A673 (cell line): Measurements from ENCODE around the gene ARMC12. TPM values are rescaled to one million over a fixed set of nuclear protein-coding genes. Genes with fewer than 3 reads are reported as not detected.

Experiments used
- BruUV-seq: library from RNA; stranded (reverse); fragments of 400-500 nt; replicated peaks from 2 replicates; lab custom pipeline; 2021; lab: Mats Ljungman, UMichigan
- CTCF ChIA-PET: fragments of 300-600 bp; sonication (Branson Sonifier 250); formaldehyde crosslinking; loops from one replicate; lab custom pipeline; 2022; ENCODE audit warnings: antibody characterized with exemption; lab: Charles Lee
- POLR2A ChIA-PET: fragments of 300-600 bp; sonication (Branson Sonifier 250); formaldehyde crosslinking; loops from one replicate; lab custom pipeline; 2022; ENCODE audit warnings: antibody characterized with exemption; ENCODE audit not compliant: low non-redundant PET; lab: Charles Lee
- DNase-seq: peaks from one replicate; pipeline ENCODE4 v3.0.0-alpha.2; 2015; ENCODE audit warnings: low spot score
- H3K27ac ChIP-seq: fragments of 200-600 bp; sonication (generic); 2 replicates; pipeline ENCODE4 v1.5.1; 2016; ENCODE audit warnings: mixed run types, low read depth, mild to moderate bottlenecking, mixed read lengths, antibody characterized with exemption, low read length; ENCODE audit not compliant: poor library complexity, severe bottlenecking
- H3K27me3 ChIP-seq: fragments of 200-600 bp; sonication (generic); replicated peaks from 2 replicates; pipeline ENCODE4 v1.6.1; 2017; ENCODE audit warnings: mixed run types, low read depth, mild to moderate bottlenecking, mixed read lengths, antibody characterized with exemption, low read length; ENCODE audit not compliant: insufficient read depth, poor library complexity
- H3K36me3 ChIP-seq: fragments of 200-600 bp; sonication (generic); 2 replicates; pipeline ENCODE4 v1.6.1; 2016; ENCODE audit warnings: mixed run types, mild to moderate bottlenecking, mixed read lengths, antibody characterized with exemption, low read length; ENCODE audit not compliant: insufficient read depth, poor library complexity, severe bottlenecking
- H3K4me1 ChIP-seq: fragments of 200-600 bp; sonication (generic); 2 replicates; pipeline ENCODE4 v1.6.1; 2017; ENCODE audit warnings: mixed run types, mild to moderate bottlenecking, mixed read lengths, antibody characterized with exemption, low read length; ENCODE audit not compliant: insufficient read depth, poor library complexity, severe bottlenecking
- H3K4me3 ChIP-seq: fragments of 200-600 bp; sonication (generic); 2 replicates; pipeline ENCODE4 v1.5.1; 2016; ENCODE audit warnings: low read depth, mixed run types, mild to moderate bottlenecking, mixed read lengths, low read length; ENCODE audit not compliant: poor library complexity, severe bottlenecking
- H3K9me3 ChIP-seq: fragments of 200-600 bp; sonication (generic); 2 replicates; pipeline ENCODE4 v1.6.1; 2016; ENCODE audit warnings: mixed run types, low read depth, mild to moderate bottlenecking, mixed read lengths, antibody characterized with exemption, low read length; ENCODE audit not compliant: poor library complexity, severe bottlenecking
- EZH2 ChIP-seq: fragments of 200-600 bp; sonication (generic); IDR thresholded peaks from 2 replicates; pipeline ENCODE4 v1.6.1; 2017; ENCODE audit warnings: borderline replicate concordance, low read depth, mild to moderate bottlenecking, mixed read lengths, antibody characterized with exemption, low read length; ENCODE audit not compliant: poor library complexity, severe bottlenecking
- intact Hi-C: fragments of 100-400 bp; cut with micrococcal nuclease; formaldehyde crosslinking; loops from one replicate; pipeline ENCODE4 v1.10.0; 2022; ENCODE audit not compliant: unreplicated experiment
- total RNA-seq: library from RNA; stranded (reverse); gene quantifications from 2 replicates; pipeline ENCODE4 v1.2.3, GENCODE V29; 2021
- TF ChIP-seq, protein P1 (sequence below): fragments of 300-800, 200-600 bp; sonication (generic); conservative IDR thresholded peaks from 2 replicates; pipeline ENCODE4 v1.5.1; 2017; ENCODE audit warnings: low read depth, mild to moderate bottlenecking, antibody characterized with exemption, low read length, moderate library complexity, mixed read lengths

ARMC12 gene
- total RNA-seq, 1 experiment from 2014 or later: 1.0 TPM

DNA sequence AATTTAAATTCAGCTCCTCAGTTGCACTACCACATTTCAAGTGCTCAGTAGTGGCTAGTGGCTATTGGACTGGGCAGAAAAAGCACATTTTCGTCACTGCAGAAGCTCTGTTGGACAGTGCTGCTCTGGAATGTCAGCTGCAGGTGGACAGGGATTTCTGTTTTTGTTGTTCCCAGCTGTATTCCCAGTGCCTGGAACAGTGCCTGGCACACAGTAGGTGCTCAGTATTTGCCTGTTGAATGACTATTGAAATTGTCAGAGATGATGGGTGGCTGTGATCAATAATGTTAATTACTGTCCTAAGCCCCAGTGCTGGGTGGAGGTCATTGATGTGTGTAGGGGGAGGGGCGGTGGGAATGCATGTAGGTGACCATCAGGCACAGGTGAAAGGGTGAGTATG lies 49.4 kb downstream of the ARMC12 start:
- ChIA-PET CTCF (interaction anchor here (0.6 kb wide), 1 partner anchor 263 kb away, joined by 3 read pairs; no protein-coding TSS in a partner anchor), POLR2A (no interaction called here)
- no peak for DNase-seq
- no peaks in the 10 kb centered on the region for H3K4me1 ChIP-seq
- peaks cover 35% of the 10 kb centered on the region for H3K27me3 ChIP-seq
- H3K9me3 ChIP-seq: no peaks in the 10 kb centered on the region
- no peak for TF ChIP-seq EZH2
- TF ChIP-seq, protein P1, sequence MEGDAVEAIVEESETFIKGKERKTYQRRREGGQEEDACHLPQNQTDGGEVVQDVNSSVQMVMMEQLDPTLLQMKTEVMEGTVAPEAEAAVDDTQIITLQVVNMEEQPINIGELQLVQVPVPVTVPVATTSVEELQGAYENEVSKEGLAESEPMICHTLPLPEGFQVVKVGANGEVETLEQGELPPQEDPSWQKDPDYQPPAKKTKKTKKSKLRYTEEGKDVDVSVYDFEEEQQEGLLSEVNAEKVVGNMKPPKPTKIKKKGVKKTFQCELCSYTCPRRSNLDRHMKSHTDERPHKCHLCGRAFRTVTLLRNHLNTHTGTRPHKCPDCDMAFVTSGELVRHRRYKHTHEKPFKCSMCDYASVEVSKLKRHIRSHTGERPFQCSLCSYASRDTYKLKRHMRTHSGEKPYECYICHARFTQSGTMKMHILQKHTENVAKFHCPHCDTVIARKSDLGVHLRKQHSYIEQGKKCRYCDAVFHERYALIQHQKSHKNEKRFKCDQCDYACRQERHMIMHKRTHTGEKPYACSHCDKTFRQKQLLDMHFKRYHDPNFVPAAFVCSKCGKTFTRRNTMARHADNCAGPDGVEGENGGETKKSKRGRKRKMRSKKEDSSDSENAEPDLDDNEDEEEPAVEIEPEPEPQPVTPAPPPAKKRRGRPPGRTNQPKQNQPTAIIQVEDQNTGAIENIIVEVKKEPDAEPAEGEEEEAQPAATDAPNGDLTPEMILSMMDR: no peak
- BruUV-seq: no TSS peak
- intact Hi-C loops: no loop called here
- H3K36me3 ChIP-seq: no peaks in the 10 kb centered on the region
- no peak overlapping the region for H3K27ac ChIP-seq
- H3K4me3 ChIP-seq: no peak overlapping the region

- no peaks in the 10 kb centered on the region for H3K4me1 ChIP-seq
- TF ChIP-seq, protein P1: no peak
- no peak for TF ChIP-seq EZH2
- no TSS peak for BruUV-seq
- peaks cover 35% of the 10 kb centered on the region for H3K27me3 ChIP-seq
- CTCF ChIA-PET: no interaction called here
- peak; percentile 35 for DNase-seq
- intact Hi-C loops: no loop called here
- no peak overlapping the region for H3K27ac ChIP-seq
- H3K4me3 ChIP-seq: no peak overlapping the region
- POLR2A ChIA-PET: no interaction called here
- H3K36me3 ChIP-seq: no peaks in the 10 kb centered on the region
- no peaks in the 10 kb centered on the region for H3K9me3 ChIP-seq
Observed at GRCh38 chr6:35786810-35787209, 50.0 kb downstream of the ARMC12 start.

DNA sequence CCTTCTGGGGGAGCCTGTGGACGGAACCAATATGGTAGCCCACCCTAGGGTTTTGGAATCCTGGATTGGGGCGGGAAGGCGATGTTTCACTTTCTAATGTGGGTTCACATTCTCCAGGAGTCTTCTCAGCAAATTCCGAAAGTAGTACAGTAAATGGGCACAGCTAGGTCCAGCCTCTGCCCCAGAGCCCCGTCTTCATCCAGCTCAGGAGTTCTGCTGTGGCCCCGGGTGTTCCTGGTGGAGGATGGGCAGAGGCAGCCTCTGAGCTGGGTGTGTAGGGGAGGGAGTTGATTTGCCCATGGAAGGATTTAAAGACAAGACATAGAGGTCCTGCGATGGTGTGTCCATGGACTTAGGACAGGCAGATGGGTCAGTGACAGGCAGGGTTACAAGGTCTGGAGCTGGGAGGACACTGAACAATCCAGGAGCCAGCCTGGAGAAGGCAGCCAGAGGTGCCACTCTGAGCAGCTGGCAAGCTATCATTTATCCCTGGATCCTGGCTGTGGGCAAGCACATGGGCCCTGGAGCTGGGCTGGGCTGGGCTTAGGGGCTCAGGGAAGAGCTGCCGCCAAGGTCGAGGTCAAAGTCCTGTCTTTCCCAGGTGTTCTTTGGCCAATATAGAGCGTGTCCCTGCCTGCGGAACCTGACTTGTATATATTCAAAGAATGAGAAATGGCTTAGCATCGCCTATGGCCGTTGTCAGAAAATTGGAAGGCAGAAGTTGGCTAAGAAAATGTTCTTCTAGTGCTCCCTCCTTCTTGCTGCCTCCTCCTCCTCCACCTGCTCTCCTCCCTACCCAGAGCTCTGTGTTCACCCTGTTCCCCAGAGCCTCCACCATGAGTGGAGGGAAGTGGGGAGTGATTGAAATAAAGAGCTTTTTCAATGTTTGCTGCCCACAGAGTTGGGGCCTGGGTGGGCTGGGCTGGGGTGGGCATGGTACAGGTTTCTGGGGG lies 50.7 kb downstream of the ARMC12 start:
- no TSS peak for BruUV-seq
- POLR2A ChIA-PET: no interaction called here
- DNase-seq: no peak

More for the DNA sequence above, 50.7 kb downstream of the ARMC12 start:
- Histone ChIP-seq H3K36me3 (no peaks in the 10 kb centered on the region), H3K27ac (no peak overlapping the region), H3K4me1 (no peaks in the 10 kb centered on the region), H3K9me3 (no peaks in the 10 kb centered on the region), H3K27me3 (peaks cover 35% of the 10 kb centered on the region), H3K4me3 (no peak overlapping the region)
- intact Hi-C loops: loop anchor here (1.0 kb wide), 1 partner anchor 11 kb away; no protein-coding TSS in a partner anchor
- CTCF ChIA-PET: no interaction called here
- TF ChIP-seq, protein P1: no peak
- no peak for TF ChIP-seq EZH2
